ENCODE measurements around the gene PIK3CD.
A peak's percentile ranks its signal among the peaks of the same experiment; 100 is the strongest.
"Not testable (repeated sequence)": the region's sequence is repeated elsewhere in the genome, so short reads cannot be mapped to it uniquely, and the experiment has no call there.

Gene PIK3CD

GRCh38 chr1:9621032-9621431 is 30.5 kb upstream of the PIK3CD start:
- DNase-seq (ENCODE audit: low read depth in 3 of 3): no peak

DNA sequence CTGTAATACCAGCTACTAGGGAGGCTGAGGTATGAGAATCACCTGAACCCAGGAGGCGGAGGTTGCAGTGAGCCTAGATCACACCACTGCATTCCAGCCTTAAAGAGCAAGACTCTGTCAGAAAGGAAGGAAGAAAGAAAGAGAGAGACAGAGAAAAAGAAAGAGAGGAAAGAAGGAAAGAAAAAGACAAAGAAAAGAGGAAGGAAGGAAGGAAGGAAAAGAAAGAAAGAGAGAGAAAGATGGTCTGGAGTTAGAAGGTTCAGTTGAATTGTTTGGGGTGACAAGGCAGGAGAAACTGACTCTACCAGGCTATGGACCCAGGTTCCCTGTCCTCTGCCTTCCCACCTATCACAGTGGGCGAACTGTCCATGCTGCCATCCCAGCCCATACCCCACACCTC is 27.4 kb upstream of the PIK3CD start:
- DNase-seq (ENCODE audit: low read depth in 3 of 3): no peak

DNA sequence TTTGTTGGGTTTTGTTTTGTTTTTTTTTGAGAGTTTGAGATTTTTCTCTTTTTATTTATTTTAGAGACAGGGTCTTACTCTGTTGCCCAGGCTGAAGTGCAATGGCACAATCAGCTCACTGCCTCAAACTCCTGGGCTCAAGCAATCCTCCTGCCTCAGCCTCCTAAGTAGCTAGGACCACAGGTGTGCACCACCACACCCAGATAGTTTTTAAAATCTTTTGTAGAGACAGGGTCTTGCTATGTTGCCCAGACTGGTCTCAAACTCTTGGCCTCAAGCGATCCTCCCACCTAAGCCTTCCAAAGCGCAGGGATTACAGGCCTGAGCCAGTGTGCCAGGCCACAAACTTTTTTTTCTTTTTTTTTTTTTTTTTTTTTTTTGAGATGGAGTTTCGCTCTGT is 26.5 kb upstream of the PIK3CD start:
- DNase-seq (ENCODE audit: low read depth in 3 of 3): not testable (repeated sequence)

- no peak for DNase-seq (ENCODE audit: low read depth in 3 of 3)
Observed at GRCh38 chr1:9626201-9626608, 25.3 kb upstream of the PIK3CD start.

GRCh38 chr1:9628541-9629444 is 22.7 kb upstream of the PIK3CD start:
- peak in 1 of 3 experiments; percentile 74 for DNase-seq (ENCODE audit: low read depth in 3 of 3)

DNA sequence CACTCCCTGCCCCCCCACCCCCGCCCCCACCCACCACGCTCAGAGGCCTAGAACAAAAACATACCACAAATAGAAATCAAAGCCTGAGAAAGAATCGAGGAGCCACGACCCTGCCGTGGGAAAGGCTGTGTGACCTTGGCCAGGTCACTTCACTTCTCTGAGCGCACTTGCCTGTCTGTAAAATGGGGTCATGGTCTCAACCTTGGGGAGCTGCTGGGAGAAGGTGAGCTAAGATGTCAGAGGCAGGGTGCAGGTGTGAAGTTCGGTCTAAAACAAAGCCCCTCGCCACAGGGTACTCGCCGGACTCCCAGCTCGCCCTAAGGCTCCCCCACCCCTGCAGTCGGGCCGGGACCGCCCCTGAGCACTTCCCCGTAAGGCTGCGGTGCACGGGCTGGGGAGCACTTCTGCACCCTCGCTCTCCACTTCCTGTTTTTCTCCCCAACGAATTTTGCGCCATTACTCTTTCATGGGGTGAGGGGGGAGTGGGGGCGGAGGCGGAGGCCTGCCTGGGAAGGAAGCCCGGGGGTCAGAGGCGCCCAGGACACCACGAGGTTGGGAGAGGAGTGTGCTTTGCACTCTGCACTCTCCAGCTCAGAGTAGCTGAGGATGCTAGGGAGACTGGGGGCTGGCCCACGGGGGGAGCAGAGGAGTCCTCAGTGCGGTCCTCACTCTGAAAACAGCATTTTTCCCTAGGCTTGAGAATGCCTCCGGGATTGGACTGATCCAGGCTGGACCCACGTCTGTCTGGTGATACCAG is 21.9 kb upstream of the PIK3CD start:
- peak in 1 of 3 experiments; percentile 81 for DNase-seq (ENCODE audit: low read depth in 3 of 3)

DNA sequence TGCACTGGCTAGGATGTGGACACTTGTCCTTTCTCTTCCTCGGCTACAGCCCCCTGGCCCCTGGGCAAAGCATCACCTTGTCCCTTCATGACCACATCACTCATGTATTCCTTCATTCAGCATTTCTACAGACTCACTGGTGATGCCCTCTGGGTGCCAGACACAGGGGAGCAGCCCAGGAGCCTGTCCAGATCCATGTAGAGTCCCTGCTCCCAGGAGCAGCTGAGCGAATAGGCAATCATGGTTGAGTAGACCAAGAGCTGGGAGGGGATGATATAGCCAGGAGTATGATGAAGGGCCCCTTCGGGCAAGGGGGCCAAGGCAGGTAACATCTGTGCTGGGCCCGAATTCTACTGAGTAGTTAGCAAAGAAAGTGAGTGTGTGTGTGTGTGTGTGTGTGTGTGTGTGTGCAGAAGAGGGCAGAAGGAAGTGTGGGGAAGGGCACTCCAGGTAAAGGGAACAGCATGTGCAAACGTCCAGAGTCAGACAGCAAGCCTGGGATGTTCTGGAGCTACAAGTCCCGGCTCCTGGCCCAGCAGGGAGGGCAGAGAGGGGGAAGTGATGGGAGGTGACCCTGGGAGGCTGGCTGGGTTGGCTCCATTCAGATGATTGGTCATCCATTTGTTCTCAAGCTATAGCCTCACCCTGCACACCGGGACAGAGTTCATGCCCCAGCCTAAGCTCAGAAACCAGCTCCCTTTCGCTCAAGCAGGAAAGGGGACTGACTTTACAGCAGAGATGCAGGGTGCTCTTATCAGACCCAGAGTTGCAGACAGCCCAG is 21.0 kb upstream of the PIK3CD start:
- no peak for DNase-seq (ENCODE audit: low read depth in 3 of 3)

GRCh38 chr1:9631613-9632012 is 19.9 kb upstream of the PIK3CD start:
- no peak for DNase-seq (ENCODE audit: low read depth in 3 of 3)

DNA sequence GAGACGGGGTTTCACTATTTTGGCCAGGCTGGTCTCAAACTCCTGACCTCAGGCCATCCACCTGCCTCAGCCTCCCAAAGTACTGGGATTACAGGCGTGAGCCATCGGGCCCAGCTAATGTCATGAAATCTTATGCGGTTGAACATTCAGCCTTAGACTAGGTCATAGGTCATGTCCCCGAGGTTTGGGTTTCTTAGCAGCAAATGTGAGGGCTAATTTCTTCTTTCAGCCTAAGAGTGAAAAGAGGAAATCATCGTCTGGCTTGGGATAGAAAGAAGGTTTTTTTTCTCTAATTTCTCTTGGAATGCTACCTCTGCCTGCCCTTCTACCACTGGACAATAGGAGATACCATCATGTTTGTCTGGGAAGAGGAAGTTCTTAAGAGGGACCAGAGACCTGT is 18.0 kb upstream of the PIK3CD start:
- no peak for DNase-seq (ENCODE audit: low read depth in 3 of 3)

DNA sequence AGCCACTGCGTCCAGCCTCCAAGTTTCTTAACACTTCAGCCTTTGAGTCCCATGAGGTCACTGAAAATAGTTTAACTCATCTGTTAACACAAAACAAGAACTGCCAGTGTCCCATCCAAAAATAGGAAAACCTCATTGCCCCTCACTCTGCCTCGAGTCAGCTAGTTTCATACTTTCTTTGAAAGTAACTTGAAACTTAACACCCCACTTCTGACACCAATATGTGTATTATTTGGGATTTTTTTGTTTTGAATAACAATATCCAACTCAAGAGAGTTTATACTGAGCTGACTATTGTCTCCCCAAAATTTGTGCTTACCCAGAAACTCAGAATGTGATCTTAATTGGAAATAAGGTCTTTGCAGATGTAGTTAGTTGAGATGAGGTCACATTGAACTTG is 16.9 kb upstream of the PIK3CD start:
- DNase-seq (ENCODE audit: low read depth in 3 of 3): no peak

DNA sequence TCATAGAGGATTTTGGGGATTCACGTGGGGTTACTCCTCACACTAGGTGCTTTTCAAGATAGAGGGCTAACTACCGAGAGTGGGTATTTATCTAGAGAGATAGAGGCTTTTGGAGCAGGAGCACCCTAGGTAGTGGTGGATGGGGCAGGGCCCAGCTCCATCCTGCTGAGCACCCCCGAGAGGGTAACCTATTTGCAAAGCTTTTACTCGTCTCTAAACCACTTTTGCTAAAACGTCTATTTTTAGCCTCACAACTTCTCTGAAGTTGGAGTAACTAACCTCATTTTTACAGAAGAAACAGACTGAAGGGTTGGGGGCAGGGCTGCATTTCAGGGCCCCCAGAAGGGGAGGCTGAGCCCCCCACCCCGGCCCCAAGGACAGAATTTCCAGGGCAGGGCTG is 12.3 kb upstream of the PIK3CD start:
- DNase-seq (ENCODE audit: low read depth in 3 of 3): no peak

DNA sequence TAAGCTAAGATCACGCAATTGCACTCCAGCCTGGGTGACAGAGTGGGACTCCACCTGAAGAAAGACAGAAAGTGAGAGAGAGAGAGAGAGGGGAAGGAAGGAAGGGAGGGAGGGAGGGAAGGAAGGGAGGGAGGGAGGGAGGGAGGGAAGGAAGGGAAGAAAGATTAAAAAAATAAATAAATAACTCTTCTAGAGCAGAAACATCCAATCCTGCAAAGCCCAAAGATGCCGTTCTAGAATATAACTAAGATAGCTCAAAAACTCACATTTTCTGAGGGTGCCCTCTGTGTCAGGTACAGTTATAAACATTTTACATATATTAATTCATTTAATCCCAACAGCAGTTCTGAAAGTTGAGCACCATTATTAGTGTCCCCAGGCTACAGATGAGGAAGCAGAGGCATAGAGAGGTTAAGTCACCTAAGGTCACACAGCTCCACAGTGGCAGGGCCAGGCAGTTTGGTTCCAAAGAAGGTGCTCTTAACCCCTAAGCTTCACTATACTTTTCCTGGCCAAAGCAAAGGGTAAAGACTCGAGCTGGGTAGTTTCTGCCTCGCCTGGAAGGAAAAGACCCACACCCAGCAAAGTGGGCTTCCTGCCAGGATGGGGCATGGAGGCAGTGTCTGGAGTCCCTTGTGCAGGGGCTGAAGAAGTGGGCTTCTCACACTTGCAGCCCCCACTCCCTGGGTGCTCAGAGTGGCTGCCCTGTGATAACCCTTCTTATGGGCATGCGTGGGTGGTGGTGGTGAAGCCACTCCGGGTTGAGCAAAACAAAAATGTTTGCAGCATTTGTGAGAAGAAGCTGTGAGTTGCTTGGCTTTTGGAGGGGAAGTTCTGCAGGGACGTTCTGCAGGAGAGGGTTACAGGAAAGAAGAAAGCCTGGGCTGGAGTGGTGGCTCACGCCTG is 7.9 kb upstream of the PIK3CD start:
- DNase-seq (ENCODE audit: low read depth in 3 of 3): no peak

GRCh38 chr1:9646037-9646436 is 5.5 kb upstream of the PIK3CD start:
- no peak for DNase-seq (ENCODE audit: low read depth in 3 of 3)

DNA sequence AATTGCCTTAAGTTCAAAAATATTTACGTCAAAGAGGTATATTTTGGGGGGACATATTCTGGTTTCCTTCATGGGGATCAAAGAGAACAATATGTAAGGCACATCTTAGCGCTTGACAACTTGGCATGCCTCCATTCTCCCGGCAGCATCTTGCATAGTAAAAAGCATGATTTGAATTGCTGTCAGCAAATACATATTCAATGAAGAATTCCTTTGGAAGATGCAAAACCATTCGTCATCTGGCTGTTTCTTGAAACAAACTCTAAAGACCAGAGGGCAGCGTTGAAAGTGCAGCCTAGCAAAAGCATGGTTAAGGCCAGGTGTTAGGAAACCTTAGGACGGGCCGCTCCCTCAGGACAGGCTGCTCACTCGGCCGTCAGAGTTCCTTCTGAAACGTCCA is 3.4 kb upstream of the PIK3CD start:
- DNase-seq (ENCODE audit: low read depth in 3 of 3): no peak

DNA sequence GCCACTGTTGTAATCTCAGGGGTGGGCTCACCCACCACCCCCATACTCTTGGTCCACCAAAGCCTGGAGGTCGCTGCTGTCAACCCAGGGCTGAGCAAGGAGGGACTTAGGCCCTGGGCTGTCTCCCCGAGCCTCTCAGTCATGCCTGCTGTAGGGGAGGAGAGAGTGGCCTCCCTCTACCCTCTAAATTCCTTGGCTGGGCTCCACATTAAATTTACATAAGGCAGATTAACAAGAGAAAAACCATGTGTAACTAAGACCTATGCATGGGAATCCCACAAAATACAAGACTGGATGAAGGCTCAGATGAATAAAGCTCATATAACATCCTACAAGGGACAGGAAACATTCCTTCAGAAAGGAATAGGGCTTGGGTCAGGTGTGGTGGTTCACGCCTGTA is 1.8 kb upstream of the PIK3CD start:
- no peak for DNase-seq (ENCODE audit: low read depth in 3 of 3)

DNA sequence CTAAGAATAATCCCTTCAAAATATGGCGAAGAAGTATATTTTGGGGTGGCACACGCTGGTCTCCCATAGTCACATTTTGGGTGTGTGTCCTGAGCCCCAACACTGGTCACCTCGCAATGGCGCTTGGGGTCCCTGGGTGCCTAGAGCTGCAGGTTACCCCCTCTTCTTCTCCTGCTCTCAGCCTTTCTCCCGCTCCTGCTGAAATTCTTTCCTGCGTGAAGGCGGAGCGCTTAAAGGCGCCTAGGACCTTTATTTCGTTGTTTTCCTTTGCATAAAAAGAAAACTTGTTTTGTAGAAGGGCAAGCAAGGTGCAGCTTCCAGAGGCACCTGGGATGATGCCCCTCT is 339 bp upstream of the PIK3CD start:
- no peak for DNase-seq (ENCODE audit: low read depth in 3 of 3)

GRCh38 chr1:9652379-9653209 is 1.1 kb downstream of the PIK3CD start:
- peak in 1 of 3 experiments; percentile 39 for DNase-seq (ENCODE audit: low read depth in 3 of 3)

DNA sequence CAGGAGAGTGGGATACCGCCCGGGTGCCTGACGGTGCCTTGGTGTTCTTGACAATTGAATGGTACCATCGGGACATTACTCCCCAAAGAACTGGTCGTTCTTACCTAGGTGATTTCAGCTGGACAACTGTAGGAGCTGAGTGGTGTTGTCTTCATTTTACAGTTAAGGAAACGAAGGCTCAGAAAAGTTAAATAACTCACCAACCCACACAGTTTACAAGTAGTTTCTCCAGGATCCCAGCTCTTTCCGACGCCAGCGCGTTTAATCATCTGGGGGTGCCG is 1.6 kb downstream of the PIK3CD start:
- no peak for DNase-seq (ENCODE audit: low read depth in 3 of 3)

- peak in 1 of 3 experiments; percentile 46 for DNase-seq (ENCODE audit: low read depth in 3 of 3)
Observed at GRCh38 chr1:9653491-9654050, 2.0 kb downstream of the PIK3CD start.

Measured in stimulated activated CD4-positive, alpha-beta T cell treated with anti-CD3 and anti-CD28 coated beads, TNF-alpha, amount 100 ng/mL, for 24 hours (primary cell).